Brain microvascular endothelial cell (primary cell): ENCODE data around the gene CBY1.

Experiments
- DNase-seq: peaks from one replicate; pipeline ENCODE4 v3.0.0-alpha.2; 2020
- H3K27ac ChIP-seq: fragments of 250-450 bp; sonication (Bioruptor Pico); 2 replicates; pipeline ENCODE4 v1.5.1; 2020; ENCODE audit warnings: mild to moderate bottlenecking, moderate library complexity
- H3K27me3 ChIP-seq: fragments of 250-450 bp; sonication (Bioruptor Pico); replicated peaks from 2 replicates; pipeline ENCODE4 v1.5.1; 2020; ENCODE audit warnings: mild to moderate bottlenecking
- H3K36me3 ChIP-seq: fragments of 250-450 bp; sonication (Bioruptor Pico); replicated peaks from 2 replicates; pipeline ENCODE4 v1.5.1; 2020; ENCODE audit warnings: mild to moderate bottlenecking
- H3K4me3 ChIP-seq: 2 replicates; pipeline ENCODE4 v1.5.1; 2011; ENCODE audit warnings: low read depth, mild to moderate bottlenecking, control low read depth, low read length, moderate library complexity
- CTCF ChIP-seq: IDR thresholded peaks from 2 replicates; pipeline ENCODE4 v1.5.1; 2011; ENCODE audit warnings: low read depth, mild to moderate bottlenecking, moderate library complexity, low read length, control low read depth, inconsistent platforms; ENCODE audit errors: missing control alignments
- in situ Hi-C: cut with HindIII; loops from 2 replicates; pipeline ENCODE4 v1.10.0; 2017; ENCODE audit warnings: low sequenced_read_pairs, low pct_ligation_motif_present

Gene CBY1

DNA sequence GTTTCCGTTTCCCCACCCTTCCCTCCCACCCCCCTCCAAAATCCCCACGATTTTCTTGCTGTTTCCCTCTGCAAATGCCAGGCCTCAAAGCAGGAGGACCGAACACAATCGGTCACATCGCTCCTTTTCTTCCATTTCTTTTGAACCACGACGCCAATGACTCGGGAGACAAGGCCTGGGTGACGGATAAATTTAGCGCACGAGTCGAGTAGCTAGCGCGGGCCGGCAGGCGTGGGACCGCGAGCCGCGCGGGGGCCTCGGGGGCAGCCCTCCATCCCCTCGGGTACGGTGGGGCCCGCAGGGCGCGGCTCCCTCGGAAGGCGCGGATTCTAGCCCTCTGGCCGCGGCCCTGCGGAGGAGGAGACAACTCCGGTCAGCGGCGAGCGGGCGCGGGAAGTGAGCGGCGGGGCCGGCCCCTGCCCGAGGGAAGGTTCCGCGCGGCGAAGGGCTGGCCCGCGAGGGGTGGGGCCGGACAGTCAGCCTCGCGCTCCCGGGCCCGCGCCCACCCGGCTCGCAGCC is 43.9 kb downstream of the CBY1 start:
- DNase-seq, result no peak
- in situ Hi-C loops, result no loop called here
- no peak for TF ChIP-seq CTCF
- Histone ChIP-seq H3K27ac (peak overlapping the region; percentile 97), H3K27me3 (no peaks in the 10 kb centered on the region), H3K36me3 (peaks cover 4% of the 10 kb centered on the region), H3K4me3 (peak overlapping the region; percentile 87)

GRCh38 chr22:38700789-38701628 is 44.6 kb downstream of the CBY1 start, which contains the start of gene JOSD1:
Gene JOSD1 (minus strand): TSS chr22:38700943. CDS start chr22:38699987, 956 bp downstream.
- in situ Hi-C loops, result no loop called here
- H3K36me3 ChIP-seq, result peaks cover 4% of the 10 kb centered on the region
- no peak for TF ChIP-seq CTCF
- no peaks in the 10 kb centered on the region for H3K27me3 ChIP-seq
- peak; percentile 88 for DNase-seq
- H3K4me3 ChIP-seq, result peak within 1 kb of the TSS; percentile 87
- H3K27ac ChIP-seq, result peak within 1 kb of the TSS; percentile 97

DNA sequence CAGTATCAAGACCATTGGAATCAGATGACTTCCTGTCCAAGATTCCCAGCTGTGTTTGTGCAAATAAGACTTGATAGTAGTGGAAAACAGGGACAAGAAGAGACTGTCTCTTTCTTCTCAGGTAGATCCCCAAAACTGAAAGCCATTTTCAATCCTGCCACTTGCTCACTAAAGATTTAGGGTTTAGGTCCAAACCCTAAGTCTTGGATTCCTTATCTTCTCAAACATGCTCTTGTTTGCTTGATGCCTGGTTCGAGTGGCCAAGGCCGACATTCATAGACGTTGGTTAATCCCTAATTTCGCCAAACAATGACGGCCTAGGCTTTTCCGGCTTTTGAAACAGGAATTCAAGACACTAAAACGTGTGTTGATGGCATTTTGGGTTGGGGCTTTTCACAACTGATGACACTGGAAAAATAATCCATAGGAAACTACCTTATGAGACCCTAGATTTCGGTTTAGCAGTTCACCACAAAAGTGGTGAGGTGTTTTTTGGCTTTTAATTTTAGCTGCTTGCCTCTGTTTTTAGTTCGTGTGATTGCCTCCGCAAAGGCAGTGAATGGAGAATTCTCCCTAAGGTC is 48.3 kb downstream of the CBY1 start:
- H3K27me3 ChIP-seq, result no peaks in the 10 kb centered on the region
- in situ Hi-C loops, result no loop called here
- no peak for DNase-seq
- peak overlapping the region; percentile 47 for H3K4me3 ChIP-seq
- TF ChIP-seq CTCF, result no peak
- H3K27ac ChIP-seq, result peak overlapping the region; percentile 22
- peaks cover 4% of the 10 kb centered on the region for H3K36me3 ChIP-seq

DNA sequence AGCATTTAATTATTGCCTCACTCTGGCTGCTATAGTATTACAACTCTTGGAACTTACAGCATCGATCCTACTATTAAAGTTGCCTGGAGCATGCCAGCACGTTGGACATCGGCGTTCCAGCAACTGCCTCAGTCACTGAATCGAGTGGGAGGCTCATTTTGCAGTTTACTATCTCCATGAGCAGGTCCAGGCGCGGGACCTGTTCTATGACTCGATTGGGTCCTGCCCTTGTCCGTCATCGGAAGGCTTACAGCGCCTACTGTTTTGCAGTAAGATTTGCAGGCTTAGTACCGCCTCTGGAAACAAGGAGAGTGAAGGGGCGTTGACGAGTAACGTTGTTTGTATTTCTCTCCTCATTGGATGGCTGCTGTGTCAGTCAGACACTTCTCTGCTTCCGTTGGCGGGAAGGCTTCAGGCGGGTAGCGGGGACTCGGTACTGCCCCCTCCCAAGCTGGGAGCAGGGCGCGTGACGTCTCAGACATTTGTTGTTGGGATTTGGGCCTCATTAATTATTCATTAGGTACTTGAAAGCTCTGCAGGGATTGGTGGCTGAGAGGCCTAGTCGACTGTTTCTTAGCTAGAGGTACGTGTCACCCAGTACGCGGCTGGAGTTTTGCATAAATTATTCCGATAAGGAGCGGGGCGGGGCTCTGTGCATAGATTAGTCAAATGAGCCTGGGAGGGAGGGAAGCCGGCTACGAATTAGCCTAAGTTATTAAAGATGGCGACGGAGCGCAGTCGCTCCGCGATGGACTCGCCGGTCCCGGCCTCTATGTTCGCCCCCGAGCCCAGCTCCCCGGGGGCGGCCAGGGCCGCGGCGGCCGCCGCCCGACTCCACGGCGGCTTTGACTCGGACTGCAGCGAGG is 49.0 kb downstream of the CBY1 start, which contains the start of gene GTPBP1:
TSS of gene GTPBP1 (plus strand) at position 710 of the 866 bp plus-strand sequence. CDS start at position 722, 12 bp downstream.
- peak; percentile 17 for TF ChIP-seq CTCF
- H3K27me3 ChIP-seq, result no peaks in the 10 kb centered on the region
- peak within 1 kb of the TSS; percentile 92 for H3K4me3 ChIP-seq
- H3K27ac ChIP-seq, result peak within 1 kb of the TSS; percentile 88
- in situ Hi-C loops, result no loop called here
- H3K36me3 ChIP-seq, result peaks cover 2% of the 10 kb centered on the region
- DNase-seq, result peak; percentile 100

GRCh38 chr22:38706101-38706900 is 49.9 kb downstream of the CBY1 start:
- Histone ChIP-seq H3K27ac (peak overlapping the region; percentile 88), H3K36me3 (no peaks in the 10 kb centered on the region), H3K27me3 (no peaks in the 10 kb centered on the region), H3K4me3 (peak overlapping the region; percentile 92)
- DNase-seq, result no peak
- in situ Hi-C loops, result no loop called here
- no peak for TF ChIP-seq CTCF
